ENCODE results near the gene PPP2R5E.

- TF ChIP-seq EZH2 (IDR thresholded peaks at IDR 0.05; ENCODE audit: insufficient read depth, poor library complexity, severe bottlenecking) (no peak), EZH2phosphoT487 (IDR thresholded peaks at IDR 0.05; ENCODE audit: insufficient read depth, low read depth) (no peak)
These were observed 180.8 kb downstream of the PPP2R5E start for GRCh38 chr14:63362389-63362819.

Data from GM23248 (cell line).